Upper lobe of left lung (tissue), 4 donors: ENCODE results near the gene DGKI.

Source experiments
- CTCF ChIP-seq, 6 experiments: fragments of 450-650 bp in 4 of 6; fragments of 200-600 bp in 2 of 6; sonication (generic) in 2 of 6; IDR thresholded peaks; one replicate each; pipeline ENCODE4 v1.5.1; 2016 to 2019; ENCODE audit warnings: antibody characterized with exemption in 6 of 6
- POLR2AphosphoS5 ChIP-seq, 2 donors: sonication (generic); formaldehyde crosslinking; IDR thresholded peaks; one replicate each; pipeline ENCODE4 v1.5.1; 2017; ENCODE audit warnings: antibody characterized with exemption in 2 of 2

- no peak for TF ChIP-seq POLR2AphosphoS5 (IDR thresholded peaks at IDR 0.05)
- TF ChIP-seq CTCF (IDR thresholded peaks at IDR 0.05), result no peak
Measured at GRCh38 chr7:137603043-137603442, 243.7 kb downstream of the DGKI start.
